Upper lobe of right lung (tissue), 1 donor: ENCODE measurements around the gene SLC44A3. TPM values are rescaled to one million over a fixed set of nuclear protein-coding genes. Genes with fewer than 3 reads are reported as not detected.
"Not testable (repeated sequence)": the region's sequence is repeated elsewhere in the genome, so short reads cannot be mapped to it uniquely, and the experiment has no call there.

ENCODE experiments used
- ATAC-seq: fragments of 200-7000 bp; cut with Tn5 transposase; one replicate; pipeline ENCODE4 v1.9.1; 2020; ENCODE audit warnings: mild to moderate bottlenecking, moderate library complexity
- DNase-seq: peaks from one replicate; pipeline ENCODE4 v3.0.0-alpha.2; 2020
- H3K27ac ChIP-seq: fragments of 200-600 bp; one replicate; pipeline ENCODE4 v1.8.0; 2022
- H3K27me3 ChIP-seq: fragments of 200-600 bp; one replicate; pipeline ENCODE4 v1.8.0; 2022; ENCODE audit warnings: mild to moderate bottlenecking
- H3K36me3 ChIP-seq: fragments of 200-600 bp; one replicate; pipeline ENCODE4 v1.8.0; 2022
- H3K4me1 ChIP-seq: fragments of 200-600 bp; one replicate; pipeline ENCODE4 v1.8.0; 2022
- H3K4me3 ChIP-seq: fragments of 200-600 bp; one replicate; pipeline ENCODE4 v1.8.0; 2022; ENCODE audit warnings: mild to moderate bottlenecking
- H3K9me3 ChIP-seq: fragments of 200-600 bp; one replicate; pipeline ENCODE4 v1.8.0; 2022
- CTCF ChIP-seq: fragments of 200-600 bp; IDR thresholded peaks from one replicate; pipeline ENCODE4 v1.8.0; 2022; ENCODE audit warnings: antibody characterized with exemption
- intact Hi-C: fragments of 100-400 bp; cut with DNase I; formaldehyde crosslinking; loops from one replicate; pipeline ENCODE4 v1.11.0; 2022
- total RNA-seq: library from RNA; stranded (reverse); fragmentation: NEBNext Ultra II Directional; extraction: Animal tissue kit (Norgen Biotek cat#: 25700); gene quantifications from one replicate; pipeline ENCODE4 v1.2.1, GENCODE V29; 2021
- donor health status: DM: no; HTN: yes; CAD: no; lungs with severe emphysema.

SLC44A3 gene
- total RNA-seq, 1 donor from 2014 or later, result 31.6 TPM

GRCh38 chr1:94934551-94934950, 114.4 kb downstream of the SLC44A3 start:
- DNase-seq (no peak), ATAC-seq (no peak)
- Histone ChIP-seq H3K4me3 (no peak overlapping the region), H3K27ac (no peak overlapping the region), H3K27me3 (no peaks in the 10 kb centered on the region), H3K9me3 (no peaks in the 10 kb centered on the region), H3K4me1 (peaks cover 21% of the 10 kb centered on the region), H3K36me3 (no peaks in the 10 kb centered on the region)
- intact Hi-C loops, result no loop called here
- no peak for TF ChIP-seq CTCF

DNA sequence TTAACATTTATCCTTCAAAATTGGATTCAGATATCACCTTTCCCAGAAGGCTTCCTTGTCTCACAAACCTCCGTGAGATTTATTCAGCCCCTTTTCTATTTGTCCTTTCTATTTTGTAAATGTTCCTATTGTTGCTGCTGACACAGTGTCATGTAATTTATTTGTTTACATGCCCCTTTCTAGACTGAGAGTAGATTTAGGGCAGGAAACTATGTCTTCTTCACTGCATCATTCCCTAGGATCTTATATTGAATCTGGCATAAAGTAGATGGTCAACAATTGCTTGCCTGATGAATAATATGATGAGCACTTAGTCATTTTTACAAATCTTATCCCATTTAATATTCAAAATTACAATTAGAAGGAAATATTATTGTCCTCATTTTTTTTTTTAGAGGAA, 114.9 kb downstream of the SLC44A3 start:
- H3K9me3 ChIP-seq, result no peaks in the 10 kb centered on the region
- peaks cover 16% of the 10 kb centered on the region for H3K4me1 ChIP-seq
- intact Hi-C loops, result no loop called here
- ATAC-seq, result no peak
- H3K4me3 ChIP-seq, result no peak overlapping the region
- no peaks in the 10 kb centered on the region for H3K36me3 ChIP-seq
- TF ChIP-seq CTCF, result no peak
- no peak overlapping the region for H3K27ac ChIP-seq
- no peaks in the 10 kb centered on the region for H3K27me3 ChIP-seq
- no peak for DNase-seq

- no peaks in the 10 kb centered on the region for H3K36me3 ChIP-seq
- no peak for DNase-seq
- no peaks in the 10 kb centered on the region for H3K9me3 ChIP-seq
- H3K27me3 ChIP-seq, result no peaks in the 10 kb centered on the region
- no peak for ATAC-seq
- intact Hi-C loops, result no loop called here
- H3K27ac ChIP-seq, result no peak overlapping the region
- no peak for TF ChIP-seq CTCF
- H3K4me3 ChIP-seq, result no peak overlapping the region
- peaks cover 13% of the 10 kb centered on the region for H3K4me1 ChIP-seq
These were observed 115.3 kb downstream of the SLC44A3 start for GRCh38 chr1:94935476-94935875.

GRCh38 chr1:94936861-94937620, 116.9 kb downstream of the SLC44A3 start:
- H3K27me3 ChIP-seq, result no peaks in the 10 kb centered on the region
- H3K4me1 ChIP-seq, result peaks cover 13% of the 10 kb centered on the region
- no peak overlapping the region for H3K27ac ChIP-seq
- intact Hi-C loops, result no loop called here
- H3K9me3 ChIP-seq, result no peaks in the 10 kb centered on the region
- no peak for TF ChIP-seq CTCF
- ATAC-seq (no peak), DNase-seq (no peak)
- no peak overlapping the region for H3K4me3 ChIP-seq
- no peaks in the 10 kb centered on the region for H3K36me3 ChIP-seq

DNA sequence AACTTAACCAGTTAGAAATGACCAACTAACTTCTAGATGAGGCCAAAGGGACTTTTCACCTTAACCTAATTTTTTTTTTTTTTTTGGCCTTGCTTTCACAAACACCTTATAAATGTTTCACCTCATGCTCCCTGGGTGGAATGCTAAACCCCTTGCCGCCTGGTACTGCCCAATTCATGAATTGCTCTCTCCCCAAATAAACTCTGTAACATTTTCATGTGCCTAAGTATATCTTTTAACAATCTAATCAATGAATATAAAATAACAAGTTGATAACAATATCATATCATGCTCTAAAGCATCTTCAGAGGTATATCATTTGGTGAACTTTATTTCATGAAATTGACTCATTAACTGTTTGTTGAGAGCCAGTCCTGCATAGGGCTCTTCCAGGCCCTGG, 117.7 kb downstream of the SLC44A3 start:
- no peak for TF ChIP-seq CTCF
- DNase-seq, result no peak
- Histone ChIP-seq H3K36me3 (no peaks in the 10 kb centered on the region), H3K9me3 (no peaks in the 10 kb centered on the region), H3K27me3 (no peaks in the 10 kb centered on the region), H3K4me3 (no peak overlapping the region), H3K4me1 (peaks cover 13% of the 10 kb centered on the region), H3K27ac (no peak overlapping the region)
- ATAC-seq, result no peak
- intact Hi-C loops, result no loop called here

- intact Hi-C loops, result no loop called here
- H3K9me3 ChIP-seq, result no peaks in the 10 kb centered on the region
- peaks cover 9% of the 10 kb centered on the region for H3K4me1 ChIP-seq
- H3K27me3 ChIP-seq, result no peaks in the 10 kb centered on the region
- ATAC-seq (no peak), DNase-seq (no peak)
- H3K36me3 ChIP-seq, result no peaks in the 10 kb centered on the region
- TF ChIP-seq CTCF, result no peak
- no peak overlapping the region for H3K27ac ChIP-seq
- no peak overlapping the region for H3K4me3 ChIP-seq
These were observed 120.6 kb downstream of the SLC44A3 start for GRCh38 chr1:94940738-94941137.

DNA sequence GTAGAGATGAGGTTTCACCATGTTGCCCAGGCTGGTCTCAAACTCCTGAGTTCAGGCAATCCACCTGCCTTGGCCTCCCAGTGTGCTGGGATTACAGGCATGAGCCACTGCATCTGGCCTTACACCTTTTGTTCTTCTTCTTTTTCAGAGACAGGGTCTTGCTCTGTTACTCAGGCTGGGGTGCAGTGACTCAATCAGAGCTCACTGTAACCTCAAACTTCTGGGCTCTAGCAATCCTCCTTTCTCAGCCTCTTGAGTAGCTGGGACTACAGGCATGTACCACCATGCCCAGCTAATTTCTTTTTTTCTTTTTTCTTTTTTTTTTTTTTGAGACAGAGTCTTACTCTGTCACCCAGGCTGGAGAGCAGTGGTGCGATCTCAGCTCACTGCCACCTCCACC, 121.3 kb downstream of the SLC44A3 start:
- not testable (repeated sequence) for ATAC-seq

More for the DNA sequence above, 121.3 kb downstream of the SLC44A3 start:
- H3K27ac ChIP-seq, H3K9me3 ChIP-seq, H3K4me3 ChIP-seq, DNase-seq, intact Hi-C loops, H3K4me1 ChIP-seq, H3K27me3 ChIP-seq, H3K36me3 ChIP-seq: not testable (repeated sequence)
